ENCODE measurements around the gene CTSZ.
"Not testable (repeated sequence)": the region's sequence is repeated elsewhere in the genome, so short reads cannot be mapped to it uniquely, and the experiment has no call there.

CTSZ gene

DNA sequence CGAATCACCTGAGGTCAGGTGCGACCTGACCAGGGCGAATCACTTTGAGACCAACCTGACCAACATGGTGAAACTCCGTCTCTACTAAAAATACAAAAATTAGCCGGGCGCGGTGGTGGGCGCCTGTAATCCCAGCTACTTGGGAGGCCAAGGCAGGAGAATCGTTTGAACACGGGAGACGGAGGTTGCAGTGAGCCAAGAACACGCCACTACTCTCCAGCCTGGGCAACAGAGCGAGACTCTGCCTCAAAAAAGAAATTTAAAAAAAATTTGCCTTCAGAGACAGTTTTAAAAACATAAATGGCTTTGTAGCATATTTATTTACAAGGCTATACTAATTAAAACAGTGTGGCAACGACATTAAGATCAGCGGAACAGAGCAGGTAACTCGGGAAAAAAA, 34.4 kb upstream of the CTSZ start:
- in situ Hi-C loops (cut with MboI; ENCODE audit: low sequenced_read_pairs), result loop anchor here (25.0 kb wide), 1 partner anchor 896 kb away; the partner anchor contains the start of genes FAM217B, PPP1R3D and SYCP2
- Histone ChIP-seq H3K4me1 (peaks cover 34% of the 10 kb centered on the region), H3K4me3 (peak overlapping the region; percentile 79), H3K36me3 (replicated peaks) (peaks cover 32% of the 10 kb centered on the region)
- H3K9me3 ChIP-seq; H3K27me3 ChIP-seq (ENCODE audit: low read depth); DNase-seq (ENCODE audit: low spot score in 2 of 2): not testable (repeated sequence)

DNA sequence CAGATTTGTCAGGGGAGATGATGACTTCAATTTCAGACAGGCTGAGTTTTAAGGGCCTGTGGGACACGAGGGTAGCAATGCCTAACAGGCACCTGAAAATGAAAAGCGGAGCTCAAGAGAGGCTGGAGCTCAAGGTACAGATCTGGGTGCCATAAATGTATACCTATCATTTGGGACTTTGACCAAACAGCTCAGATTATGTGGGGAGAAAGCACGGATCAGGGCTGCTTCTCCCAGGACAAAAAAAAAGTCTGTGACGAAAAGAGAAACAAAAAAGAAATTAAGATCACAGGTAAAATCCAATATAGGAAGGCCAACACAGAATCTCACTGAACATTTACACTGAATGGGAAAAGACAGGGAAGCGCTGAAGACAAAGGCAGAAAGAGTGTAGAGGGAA, 33.6 kb upstream of the CTSZ start:
- Histone ChIP-seq H3K27me3 (ENCODE audit: low read depth) (no peaks in the 10 kb centered on the region), H3K4me1 (peaks cover 34% of the 10 kb centered on the region), H3K9me3 (no peaks in the 10 kb centered on the region), H3K4me3 (peak overlapping the region; percentile 79), H3K36me3 (replicated peaks) (peaks cover 40% of the 10 kb centered on the region)
- in situ Hi-C loops (cut with MboI; ENCODE audit: low sequenced_read_pairs), result loop anchor here (25.0 kb wide), 1 partner anchor 897 kb away; the partner anchor contains the start of genes FAM217B, PPP1R3D and SYCP2
- no peak for DNase-seq (ENCODE audit: low spot score in 2 of 2)

DNA sequence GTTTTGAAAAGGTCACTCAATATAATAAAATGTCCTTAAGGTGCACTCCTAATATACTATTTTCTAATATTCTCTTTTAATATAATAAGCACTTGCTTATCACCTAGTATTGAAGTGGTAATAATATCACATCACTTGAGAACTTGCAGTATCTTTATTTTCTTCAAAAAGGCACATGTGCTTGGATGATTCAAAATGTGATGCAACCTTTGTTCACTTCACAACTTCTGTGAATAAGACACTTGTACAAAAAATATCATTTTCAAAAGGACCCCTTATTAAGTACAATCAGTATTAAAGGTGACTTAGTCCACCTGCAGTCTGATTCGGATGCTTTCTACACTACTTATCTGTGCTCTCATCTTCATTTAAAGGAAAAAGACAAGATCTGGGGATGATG, 32.2 kb upstream of the CTSZ start:
- H3K36me3 ChIP-seq (replicated peaks), result peaks cover 49% of the 10 kb centered on the region
- no peaks in the 10 kb centered on the region for H3K9me3 ChIP-seq
- in situ Hi-C loops (cut with MboI; ENCODE audit: low sequenced_read_pairs), result loop anchor here (25.0 kb wide), 1 partner anchor 898 kb away; the partner anchor contains the start of genes FAM217B, PPP1R3D and SYCP2
- H3K4me1 ChIP-seq, result peaks cover 34% of the 10 kb centered on the region
- DNase-seq (ENCODE audit: low spot score in 2 of 2), result no peak
- no peaks in the 10 kb centered on the region for H3K27me3 ChIP-seq (ENCODE audit: low read depth)
- H3K4me3 ChIP-seq, result no peak overlapping the region

DNA sequence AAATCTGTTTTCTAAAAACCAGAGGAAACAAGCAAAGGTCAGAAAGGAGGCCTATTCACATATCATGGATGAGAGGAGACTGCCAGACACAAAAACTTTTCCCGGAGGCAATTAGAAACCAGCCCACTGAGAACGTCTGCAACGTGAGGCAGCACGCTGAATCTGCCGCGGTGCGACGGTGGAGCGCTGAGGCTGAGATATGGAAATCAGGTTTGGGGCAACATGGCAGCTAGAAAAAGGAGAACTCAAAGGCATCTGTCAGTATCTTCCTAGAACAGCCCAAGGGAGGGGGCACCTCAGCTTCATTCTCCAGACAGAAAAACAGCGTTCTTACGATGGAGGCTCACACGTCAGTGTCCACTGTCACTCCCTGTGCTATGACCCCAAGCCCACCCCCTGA, 30.3 kb upstream of the CTSZ start:
- H3K9me3 ChIP-seq, result no peaks in the 10 kb centered on the region
- no peak for DNase-seq (ENCODE audit: low spot score in 2 of 2)
- peaks cover 55% of the 10 kb centered on the region for H3K36me3 ChIP-seq (replicated peaks)
- H3K4me3 ChIP-seq, result no peak overlapping the region
- in situ Hi-C loops (cut with MboI; ENCODE audit: low sequenced_read_pairs), result loop anchor here (25.0 kb wide), 1 partner anchor 900 kb away; the partner anchor contains the start of genes FAM217B, PPP1R3D and SYCP2
- H3K27me3 ChIP-seq (ENCODE audit: low read depth), result no peaks in the 10 kb centered on the region
- H3K4me1 ChIP-seq, result peaks cover 37% of the 10 kb centered on the region

DNA sequence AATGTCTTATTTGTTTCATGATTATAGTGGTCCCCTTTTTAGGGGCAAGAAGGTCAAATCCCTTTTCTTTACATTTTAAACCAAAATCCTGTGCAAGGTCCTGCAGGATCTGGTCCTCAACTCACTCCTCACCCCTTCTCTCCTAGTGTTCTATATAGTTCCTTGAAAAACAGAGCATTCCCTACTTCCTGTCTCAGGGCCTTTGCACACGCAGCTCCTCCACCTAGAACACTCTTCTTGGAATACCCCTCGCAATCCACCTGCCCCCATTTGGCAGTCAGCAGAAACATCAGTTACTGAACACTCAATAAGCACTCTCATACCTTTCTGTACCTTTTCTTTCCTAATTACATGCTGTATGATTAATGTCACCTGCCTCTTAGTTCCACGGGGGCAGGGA, 28.3 kb upstream of the CTSZ start:
- peaks cover 46% of the 10 kb centered on the region for H3K36me3 ChIP-seq (replicated peaks)

DNA sequence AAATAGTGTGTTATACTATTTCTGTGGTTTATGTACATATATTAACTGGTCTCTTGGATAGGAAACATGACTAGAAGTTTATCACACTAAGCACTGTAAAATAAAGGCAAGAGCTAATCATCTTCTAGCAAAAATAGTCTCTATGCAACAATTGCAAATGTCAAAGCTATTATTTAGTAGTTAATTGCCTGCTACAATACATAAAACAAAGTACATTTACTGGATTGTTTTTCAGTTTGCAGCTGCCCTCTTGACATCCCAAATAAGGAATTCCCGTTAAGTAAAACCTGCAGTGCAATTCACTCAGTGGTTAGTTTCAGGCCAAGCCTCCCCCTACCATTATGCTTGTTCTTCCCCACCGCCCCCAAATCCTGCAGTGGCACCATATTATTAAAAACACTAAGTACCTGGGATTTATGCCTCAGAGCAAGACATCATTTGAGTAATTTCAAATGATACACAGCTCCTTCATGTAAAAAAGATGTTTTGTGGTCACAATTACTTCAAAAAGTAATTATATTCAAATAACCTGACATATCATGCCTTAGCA, 26.6 kb upstream of the CTSZ start:
- no peak for DNase-seq (ENCODE audit: low spot score in 2 of 2)
- Histone ChIP-seq H3K36me3 (replicated peaks) (peaks cover 60% of the 10 kb centered on the region), H3K4me3 (no peak overlapping the region), H3K27me3 (ENCODE audit: low read depth) (no peaks in the 10 kb centered on the region), H3K9me3 (no peaks in the 10 kb centered on the region), H3K4me1 (peaks cover 34% of the 10 kb centered on the region)
- in situ Hi-C loops (cut with MboI; ENCODE audit: low sequenced_read_pairs), result loop anchor here (25.0 kb wide), 1 partner anchor 904 kb away; the partner anchor contains the start of genes FAM217B, PPP1R3D and SYCP2

More for the DNA sequence above, 28.3 kb upstream of the CTSZ start:
- H3K27me3 ChIP-seq (ENCODE audit: low read depth), result no peaks in the 10 kb centered on the region
- in situ Hi-C loops (cut with MboI; ENCODE audit: low sequenced_read_pairs), result loop anchor here (25.0 kb wide), 1 partner anchor 902 kb away; the partner anchor contains the start of genes FAM217B, PPP1R3D and SYCP2
- H3K9me3 ChIP-seq, result no peaks in the 10 kb centered on the region
- no peak overlapping the region for H3K4me3 ChIP-seq
- no peak for DNase-seq (ENCODE audit: low spot score in 2 of 2)
- peaks cover 29% of the 10 kb centered on the region for H3K4me1 ChIP-seq

DNA sequence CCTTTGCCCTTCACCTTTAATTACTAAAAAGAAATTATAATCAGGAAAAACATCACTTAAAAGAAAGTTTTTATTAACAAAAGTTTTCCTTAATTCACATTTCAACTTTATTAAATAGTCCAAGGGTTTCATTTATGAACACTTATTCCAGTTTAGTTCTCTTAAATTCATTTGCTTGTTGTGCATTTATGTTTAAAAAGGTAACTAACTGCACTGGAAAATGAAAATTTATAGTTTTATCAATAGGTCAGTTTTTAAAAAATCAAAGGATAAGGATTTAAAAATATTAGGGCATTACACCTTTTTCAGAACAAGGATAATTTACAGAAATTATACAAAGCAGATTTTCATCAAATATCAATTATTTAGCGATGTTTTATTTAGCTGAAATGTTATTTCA, 26.0 kb upstream of the CTSZ start:
- Histone ChIP-seq H3K27me3 (ENCODE audit: low read depth) (no peaks in the 10 kb centered on the region), H3K4me1 (peaks cover 40% of the 10 kb centered on the region), H3K4me3 (peak overlapping the region; percentile 85), H3K9me3 (no peaks in the 10 kb centered on the region), H3K36me3 (replicated peaks) (peaks cover 63% of the 10 kb centered on the region)
- in situ Hi-C loops (cut with MboI; ENCODE audit: low sequenced_read_pairs), result loop anchor here (25.0 kb wide), 1 partner anchor 904 kb away; the partner anchor contains the start of genes FAM217B, PPP1R3D and SYCP2
- DNase-seq (ENCODE audit: low spot score in 2 of 2), result no peak

DNA sequence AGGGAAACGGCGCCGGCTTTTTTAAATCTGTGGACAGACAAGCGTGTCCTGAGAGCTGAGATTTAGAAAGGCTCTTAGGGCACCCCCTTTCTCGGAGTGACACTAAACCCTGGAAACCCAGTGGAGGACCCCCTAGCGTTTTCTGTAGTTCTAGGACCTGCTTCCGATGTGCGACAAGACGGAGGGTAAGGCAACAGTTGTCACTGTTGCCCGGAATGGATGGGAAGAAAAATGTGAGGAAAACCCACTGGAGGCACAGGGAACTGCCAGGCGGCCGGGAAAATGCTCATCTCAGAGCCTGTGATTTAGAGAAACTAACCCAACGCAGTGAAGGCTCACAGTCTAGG, 25.6 kb upstream of the CTSZ start:
- Histone ChIP-seq H3K27me3 (ENCODE audit: low read depth) (no peaks in the 10 kb centered on the region), H3K9me3 (no peaks in the 10 kb centered on the region), H3K36me3 (replicated peaks) (peaks cover 63% of the 10 kb centered on the region), H3K4me1 (peaks cover 42% of the 10 kb centered on the region), H3K4me3 (peak overlapping the region; percentile 85)
- in situ Hi-C loops (cut with MboI; ENCODE audit: low sequenced_read_pairs), result loop anchor here (25.0 kb wide), 1 partner anchor 905 kb away; the partner anchor contains the start of genes FAM217B, PPP1R3D and SYCP2
- peak in 1 of 2 experiments; percentile 58 for DNase-seq (ENCODE audit: low spot score in 2 of 2)

DNA sequence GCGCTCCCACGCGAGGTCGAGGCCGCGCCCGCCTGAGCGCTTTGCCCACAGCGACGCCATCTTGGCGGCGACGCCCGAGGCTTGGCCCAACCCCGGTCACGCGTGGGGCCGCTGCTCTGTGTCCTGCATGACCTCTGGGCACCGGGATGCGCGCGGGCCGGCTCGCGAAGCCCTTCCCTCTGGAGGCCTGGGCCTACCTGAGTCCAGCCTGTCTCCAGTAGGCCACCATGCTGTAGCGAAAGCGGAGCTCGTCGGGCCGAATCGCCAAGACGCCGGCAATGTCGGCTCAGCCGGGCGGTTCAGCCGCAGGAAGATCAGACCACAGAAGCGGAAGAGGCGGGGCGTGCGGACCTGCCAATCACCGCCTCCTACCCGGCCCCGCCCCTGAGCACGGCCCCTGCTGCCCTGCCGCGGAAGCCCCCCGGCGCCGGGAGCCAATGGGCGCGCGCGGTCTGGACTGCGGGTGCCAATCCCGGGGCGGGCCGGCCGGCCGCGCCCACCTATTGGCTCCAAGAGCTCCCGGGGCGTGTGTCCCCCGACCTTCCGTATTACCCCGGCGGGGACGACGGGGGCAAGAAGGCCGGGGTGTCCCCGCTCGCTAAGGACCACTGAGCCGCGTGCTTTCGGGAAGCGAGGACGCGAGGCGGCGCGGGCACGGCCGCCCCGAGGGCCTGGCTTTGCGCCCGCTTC, 25.1 kb upstream of the CTSZ start, which contains the start of gene ATP5F1E:
ATP5F1E (minus strand) TSS at position 313 of the 690 bp plus-strand sequence; CDS start at position 229, 84 bp downstream.
- Histone ChIP-seq H3K4me3 (peak within 1 kb of the TSS; percentile 85), H3K36me3 (replicated peaks) (peaks cover 63% of the 10 kb centered on the region), H3K9me3 (no peaks in the 10 kb centered on the region), H3K27me3 (ENCODE audit: low read depth) (no peaks in the 10 kb centered on the region), H3K4me1 (peaks cover 40% of the 10 kb centered on the region)
- DNase-seq (ENCODE audit: low spot score in 2 of 2), result peak; percentile 92 to 96
- in situ Hi-C loops (cut with MboI; ENCODE audit: low sequenced_read_pairs), result loop anchor here (25.0 kb wide), 1 partner anchor 905 kb away; the partner anchor contains the start of genes FAM217B, PPP1R3D and SYCP2

DNA sequence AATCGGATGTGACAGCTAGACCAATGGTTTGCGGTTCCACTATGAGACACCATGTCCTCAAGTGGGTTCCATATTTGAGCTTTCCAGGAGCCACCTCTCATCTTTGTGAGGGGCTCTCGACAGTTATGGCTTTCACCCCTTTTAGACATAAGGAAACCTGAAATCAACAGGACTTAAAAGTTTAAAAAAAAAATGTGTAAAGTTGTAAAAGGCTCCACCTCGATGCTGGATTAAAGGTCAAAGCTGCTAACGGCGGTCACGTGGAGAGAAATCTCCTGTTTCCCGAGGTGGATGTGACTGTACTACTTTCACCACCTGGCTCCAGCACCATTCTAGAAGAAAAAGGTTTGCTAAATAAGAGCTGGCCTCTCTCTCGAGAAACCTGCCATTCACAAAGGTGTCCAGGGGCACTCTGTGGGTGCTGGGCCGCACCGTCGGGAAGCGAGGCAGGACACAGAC, 24.5 kb upstream of the CTSZ start:
- Histone ChIP-seq H3K4me3 (peak overlapping the region; percentile 85), H3K9me3 (no peaks in the 10 kb centered on the region), H3K36me3 (replicated peaks) (peaks cover 64% of the 10 kb centered on the region), H3K27me3 (ENCODE audit: low read depth) (no peaks in the 10 kb centered on the region), H3K4me1 (peaks cover 40% of the 10 kb centered on the region)
- no peak for DNase-seq (ENCODE audit: low spot score in 2 of 2)
- in situ Hi-C loops (cut with MboI; ENCODE audit: low sequenced_read_pairs), result loop anchor here (25.0 kb wide), 1 partner anchor 906 kb away; the partner anchor contains the start of genes FAM217B, PPP1R3D and SYCP2

DNA sequence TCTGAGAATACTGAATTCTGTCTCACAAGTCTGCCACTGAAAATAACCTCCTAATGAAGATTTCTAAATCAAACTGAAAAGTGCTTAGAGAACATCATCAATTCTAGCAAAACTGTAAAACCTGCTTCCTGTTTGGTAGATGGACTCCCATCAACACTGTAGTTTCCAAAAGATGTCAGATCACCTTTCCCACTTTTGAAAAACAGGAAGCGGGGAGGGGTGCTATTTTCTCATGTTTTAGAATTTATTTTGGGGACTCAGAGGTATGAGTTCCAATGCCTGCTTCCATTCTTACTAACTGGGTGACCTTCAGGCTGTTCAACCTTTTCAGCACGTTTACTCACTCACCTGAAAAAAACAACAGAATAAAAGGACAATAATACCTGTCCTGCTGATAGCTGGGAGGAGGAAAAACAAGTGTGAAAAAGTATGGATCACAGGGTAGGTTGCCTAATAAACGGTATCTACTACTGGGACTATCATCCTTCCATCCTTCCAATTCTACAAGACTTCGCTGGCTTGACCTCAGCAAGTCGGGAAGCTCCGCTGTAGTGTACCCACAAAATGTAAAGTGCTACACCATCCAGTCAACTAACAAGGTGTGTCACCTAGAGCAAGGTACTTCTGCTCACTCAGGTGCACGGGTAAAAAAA, 24.0 kb upstream of the CTSZ start:
- H3K4me3 ChIP-seq, result peak overlapping the region; percentile 85
- no peaks in the 10 kb centered on the region for H3K27me3 ChIP-seq (ENCODE audit: low read depth)
- peaks cover 40% of the 10 kb centered on the region for H3K4me1 ChIP-seq
- H3K9me3 ChIP-seq, result no peaks in the 10 kb centered on the region
- peaks cover 63% of the 10 kb centered on the region for H3K36me3 ChIP-seq (replicated peaks)
- no peak for DNase-seq (ENCODE audit: low spot score in 2 of 2)
- in situ Hi-C loops (cut with MboI; ENCODE audit: low sequenced_read_pairs), result loop anchor here (25.0 kb wide), 1 partner anchor 906 kb away; the partner anchor contains the start of genes FAM217B, PPP1R3D and SYCP2

DNA sequence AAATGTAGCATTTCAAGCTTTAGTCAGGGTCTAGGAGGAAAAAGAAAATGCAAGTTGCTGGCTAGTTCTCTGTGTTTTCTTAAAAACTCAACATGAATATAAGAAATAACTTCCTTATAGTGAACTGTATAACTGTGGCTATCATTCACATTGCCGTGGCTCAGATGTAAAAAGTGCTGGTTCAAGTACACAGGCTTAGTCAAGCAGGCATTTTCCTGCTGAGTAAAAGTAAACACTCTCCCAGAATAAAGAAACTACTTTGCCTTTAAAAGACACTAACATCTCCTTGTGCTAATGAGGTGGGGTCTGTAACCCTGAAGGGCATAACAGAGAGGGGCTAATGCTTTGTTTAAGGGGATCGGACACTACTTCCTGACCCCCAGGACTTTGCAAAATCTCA, 21.8 kb upstream of the CTSZ start:
- H3K9me3 ChIP-seq, result no peaks in the 10 kb centered on the region
- no peak for DNase-seq (ENCODE audit: low spot score in 2 of 2)
- in situ Hi-C loops (cut with MboI; ENCODE audit: low sequenced_read_pairs), result loop anchor here (25.0 kb wide), 1 partner anchor 908 kb away; the partner anchor contains the start of genes FAM217B, PPP1R3D and SYCP2
- H3K4me1 ChIP-seq, result peaks cover 40% of the 10 kb centered on the region
- H3K36me3 ChIP-seq (replicated peaks), result peaks cover 69% of the 10 kb centered on the region
- peak overlapping the region; percentile 8 for H3K4me3 ChIP-seq
- no peaks in the 10 kb centered on the region for H3K27me3 ChIP-seq (ENCODE audit: low read depth)

DNA sequence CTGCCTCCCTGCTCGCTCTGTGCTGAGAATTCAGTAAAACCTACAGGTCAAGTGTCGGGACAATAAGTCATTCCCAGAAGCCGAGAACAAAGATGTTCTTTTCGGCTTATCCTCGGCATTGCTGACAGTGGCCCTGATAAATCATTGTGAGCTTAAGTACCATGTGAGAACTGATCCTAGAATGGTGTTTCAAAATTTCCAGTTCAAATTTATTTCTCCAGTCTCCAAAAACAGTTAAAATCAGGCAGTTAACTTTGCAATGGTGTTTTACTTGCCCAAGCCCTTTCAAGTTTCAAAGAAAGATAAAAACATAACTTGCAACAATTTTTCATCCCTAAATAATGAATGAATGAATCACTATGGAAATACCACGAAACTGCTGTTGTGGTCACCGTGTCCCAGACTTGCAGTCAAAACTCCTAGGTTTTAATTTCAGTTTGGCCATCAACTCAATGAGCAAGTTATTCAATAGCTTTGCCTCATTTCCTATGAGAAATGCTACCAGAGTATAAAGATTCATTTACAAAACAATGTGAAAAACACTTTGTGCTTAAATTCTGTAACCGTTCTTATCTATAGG, 20.8 kb upstream of the CTSZ start:
- H3K27me3 ChIP-seq (ENCODE audit: low read depth), result no peaks in the 10 kb centered on the region
- no peak for DNase-seq (ENCODE audit: low spot score in 2 of 2)
- peaks cover 32% of the 10 kb centered on the region for H3K4me1 ChIP-seq
- no peaks in the 10 kb centered on the region for H3K9me3 ChIP-seq
- no peak overlapping the region for H3K4me3 ChIP-seq
- in situ Hi-C loops (cut with MboI; ENCODE audit: low sequenced_read_pairs), result loop anchor here (25.0 kb wide), 1 partner anchor 909 kb away; the partner anchor contains the start of genes FAM217B, PPP1R3D and SYCP2
- peaks cover 76% of the 10 kb centered on the region for H3K36me3 ChIP-seq (replicated peaks)
